SK-N-SH (cell line): ENCODE results near the gene SPACDR. TPM values are rescaled to one million over a fixed set of nuclear protein-coding genes. Genes with fewer than 3 reads are reported as not detected.

Experiments
- CTCF ChIA-PET: fragments of 300-600, 350-600 bp; formaldehyde crosslinking; extraction: SDS; loops from one replicate; lab custom pipeline; 2021; lab: Yijun Ruan, JAX
- POLR2A ChIA-PET: fragments of 350-600 bp; sonication (Branson Sonifier 250); formaldehyde crosslinking; extraction: SDS; loops from one replicate; lab custom pipeline; 2020; ENCODE audit warnings: antibody characterized with exemption, inconsistent platforms; lab: Yijun Ruan, JAX
- DNase-seq: peaks from one replicate; pipeline ENCODE4 v3.0.0; 2012
- H2AFZ ChIP-seq: fragments of 200-600 bp; sonication (generic); 2 replicates; pipeline ENCODE4 v1.8.1; 2016; ENCODE audit warnings: antibody characterized with exemption, mild to moderate bottlenecking, low read depth
- H3F3A ChIP-seq: fragments of 200-600 bp; sonication (generic); replicated peaks from 2 replicates; pipeline ENCODE3; 2016; ENCODE audit warnings: antibody characterized with exemption, mild to moderate bottlenecking; ENCODE audit not compliant: insufficient read depth
- H3K27ac ChIP-seq, 2 experiments: fragments of 200-500 bp in 1 of 2; fragments of 200-600 bp in 1 of 2; sonication (Bioruptor generic) in 1 of 2; sonication (generic), shearing (Covaris generic) in 1 of 2; 2 replicates each; pipeline versions ENCODE4 v1.5.1 to v1.6.1; 2014 to 2016; ENCODE audit warnings: low read depth in 2 of 2, inconsistent platforms in 1 of 2, low read length in 1 of 2, mild to moderate bottlenecking in 1 of 2, mixed read lengths in 1 of 2
- H3K27me3 ChIP-seq: fragments of 200-600 bp; sonication (generic), shearing (Covaris generic); 2 replicates; pipeline ENCODE4 v1.6.1; 2016; ENCODE audit warnings: mixed run types; ENCODE audit not compliant: insufficient read depth
- H3K36me3 ChIP-seq, 2 experiments: fragments of 200-500 bp in 1 of 2; fragments of 200-600 bp in 1 of 2; sonication (Bioruptor generic) in 1 of 2; sonication (generic) in 1 of 2; replicated peaks in 1 of 2; 2 replicates each; pipeline versions ENCODE3 to v1.5.1; 2014 to 2016; ENCODE audit warnings: low read length in 1 of 2, mild to moderate bottlenecking in 1 of 2; ENCODE audit not compliant: insufficient read depth in 2 of 2, control insufficient read depth in 1 of 2
- H3K4me1 ChIP-seq, 2 experiments: fragments of 200-500 bp in 1 of 2; fragments of 200-600 bp in 1 of 2; sonication (Bioruptor generic) in 1 of 2; sonication (generic), shearing (Covaris generic) in 1 of 2; 2 replicates each; pipeline versions ENCODE4 v1.5.1 to v1.6.1; 2014 to 2016; ENCODE audit warnings: low read depth in 1 of 2, low read length in 1 of 2, mixed run types in 1 of 2; ENCODE audit not compliant: insufficient read depth in 2 of 2, control insufficient read depth in 1 of 2
- H3K4me2 ChIP-seq: fragments of 200-600 bp; sonication (generic), shearing (Covaris generic); 2 replicates; pipeline ENCODE4 v1.6.1; 2017; ENCODE audit warnings: mixed run types
- H3K4me3 ChIP-seq, 2 experiments: fragments of 200-500 bp in 1 of 2; fragments of 200-600 bp in 1 of 2; sonication (Bioruptor generic) in 1 of 2; sonication (generic), shearing (Covaris generic) in 1 of 2; 2 replicates each; pipeline versions ENCODE4 v1.5.1 to v1.8.1; 2014 to 2016; ENCODE audit warnings: low read depth in 2 of 2, inconsistent platforms in 1 of 2, low read length in 1 of 2, mild to moderate bottlenecking in 1 of 2, mixed read lengths in 1 of 2, moderate library complexity in 1 of 2
- H3K79me2 ChIP-seq: fragments of 200-600 bp; sonication (generic); 2 replicates; pipeline ENCODE4 v1.8.1; 2017; ENCODE audit warnings: mild to moderate bottlenecking; ENCODE audit not compliant: insufficient read depth
- H3K9ac ChIP-seq: fragments of 200-600 bp; sonication (generic); 2 replicates; pipeline ENCODE4 v1.6.1; 2017; ENCODE audit warnings: mixed run types
- H3K9me2 ChIP-seq: fragments of 200-600 bp; sonication (generic); 2 replicates; pipeline ENCODE4 v1.6.1; 2017; ENCODE audit warnings: mixed run types
- H3K9me3 ChIP-seq: fragments of 200-600 bp; sonication (generic); 2 replicates; pipeline ENCODE4 v1.6.1; 2017; ENCODE audit warnings: mixed run types, mild to moderate bottlenecking, moderate library complexity
- H4K20me1 ChIP-seq: fragments of 200-600 bp; sonication (generic); 2 replicates; pipeline ENCODE4 v1.6.1; 2017; ENCODE audit warnings: mild to moderate bottlenecking, mixed run types; ENCODE audit not compliant: insufficient read depth
- EZH2phosphoT487 ChIP-seq: fragments of 200-600 bp; sonication (generic); IDR thresholded peaks from 2 replicates; pipeline ENCODE4 v1.6.1; 2017; ENCODE audit warnings: low read depth, mixed run types, mild to moderate bottlenecking, antibody characterized with exemption, moderate library complexity, borderline replicate concordance
- GABPA ChIP-seq: IDR thresholded peaks from 2 replicates; pipeline ENCODE4 v1.4.0; 2012; ENCODE audit warnings: low read depth, mild to moderate bottlenecking
- JUND ChIP-seq: IDR thresholded peaks from 2 replicates; pipeline ENCODE4 v1.4.0; 2012
- MAX ChIP-seq: IDR thresholded peaks from 2 replicates; pipeline ENCODE4 v1.4.0; 2012; ENCODE audit warnings: low read depth
- MEF2A ChIP-seq: IDR thresholded peaks from 2 replicates; pipeline ENCODE4 v1.4.0; 2012; ENCODE audit warnings: low read depth, borderline replicate concordance
- MXI1 ChIP-seq: IDR thresholded peaks from 2 replicates; pipeline ENCODE4 v1.6.1; 2012; ENCODE audit warnings: mild to moderate bottlenecking, low read depth, low read length, improper control_type of control experiment
- PBX3 ChIP-seq: IDR thresholded peaks from 2 replicates; pipeline ENCODE4; 2012
- RAD21 ChIP-seq: IDR thresholded peaks from 2 replicates; pipeline ENCODE4 v1.6.1; 2012; ENCODE audit warnings: mild to moderate bottlenecking, low read length
- REST ChIP-seq: IDR thresholded peaks from 2 replicates; pipeline ENCODE4 v1.6.1; 2012; ENCODE audit warnings: mild to moderate bottlenecking, low read depth, low read length, moderate library complexity
- SIN3A ChIP-seq: IDR thresholded peaks from 2 replicates; pipeline ENCODE4 v1.6.1; 2012; ENCODE audit warnings: low read depth, mild to moderate bottlenecking, low read length, moderate library complexity, borderline replicate concordance
- SMC3 ChIP-seq: IDR thresholded peaks from 2 replicates; pipeline ENCODE4 v1.6.1; 2012; ENCODE audit warnings: low read depth, low read length, improper control_type of control experiment
- TAF1 ChIP-seq: IDR thresholded peaks from 2 replicates; pipeline ENCODE4 v1.6.1; 2012; ENCODE audit warnings: low read depth, mild to moderate bottlenecking, low read length, moderate library complexity, borderline replicate concordance
- TCF12 ChIP-seq: IDR thresholded peaks from 2 replicates; pipeline ENCODE4 v1.4.0; 2012
- USF1 ChIP-seq: IDR thresholded peaks from 2 replicates; pipeline ENCODE4 v1.4.0; 2012; ENCODE audit warnings: low read depth, borderline replicate concordance
- USF2 ChIP-seq: fragments of 150-350 bp; IDR thresholded peaks from 2 replicates; pipeline ENCODE4 v1.6.1; 2017; ENCODE audit warnings: antibody characterized with exemption, low read length, low read depth, borderline replicate concordance
- WGBS: methylation state at CpG from one replicate; pipeline ENCODE4 v1.1.6; 2017; ENCODE audit warnings: low lambda C conversion rate; 5-methylcytosine and 5-hydroxymethylcytosine counted together
- polyA plus RNA-seq, 3 experiments: library from polyadenylated mRNA; depleted of rRNA; stranded (reverse); fragments of >200 nt; gene quantifications; 2 replicates each; pipeline ENCODE4 v1.2.3, GENCODE V29; 2012

The SPACDR gene
- polyA plus RNA-seq, 1 of the 3 experiments (the other 2 are of a cell fraction): 1.5 TPM

GRCh38 chr7:100434297-100435144 is 29.5 kb downstream of the SPACDR start:
- Histone ChIP-seq H3K27ac (peak overlapping the region; percentile 79 to 99; a peak in 3 of 4 replicates), H3K9ac (peak overlapping the region; percentile 91), H2AFZ (no peak overlapping the region), H3F3A (peaks cover 40% of the 10 kb centered on the region), H3K79me2 (peaks cover 63% of the 10 kb centered on the region), H3K4me2 (peak overlapping the region; percentile 100), H3K9me3 (no peaks in the 10 kb centered on the region), H3K36me3 (peaks cover 41 to 43% of the 10 kb centered on the region in 2 experiments), H3K4me3 (peak overlapping the region; percentile 79 to 93), H4K20me1 (peaks cover 13% of the 10 kb centered on the region), H3K4me1 (peaks cover 23 to 47% of the 10 kb centered on the region in 2 experiments; a peak in 3 of 4 replicates), H3K27me3 (no peaks in the 10 kb centered on the region), H3K9me2 (no peaks in the 10 kb centered on the region)
- POLR2A ChIA-PET: interaction anchor here (0.8 kb wide), 1 partner anchor 33 kb away, joined by 3 read pairs; no protein-coding TSS in a partner anchor
- no peak for TF ChIP-seq MAX
- no peak for TF ChIP-seq JUND
- TF ChIP-seq SMC3: no peak
- TF ChIP-seq PBX3: no peak
- TF ChIP-seq GABPA: no peak
- no peak for TF ChIP-seq USF1
- no peak for TF ChIP-seq REST
- no peak for TF ChIP-seq TAF1
- no peak for TF ChIP-seq TCF12
- TF ChIP-seq SIN3A: no peak
- TF ChIP-seq MEF2A: no peak
- no peak for TF ChIP-seq MXI1
- no peak for TF ChIP-seq EZH2phosphoT487
- TF ChIP-seq USF2: no peak
- no peak for TF ChIP-seq RAD21
- DNase-seq: no peak
- CTCF ChIA-PET: interaction anchor here (0.7 to 2.3 kb wide), 5 partner anchors 16 to 49 kb away, joined by 3 to 14 read pairs (median 4); partner anchors contain the start of gene NYAP1
- 88% methylated on average over 22 of the region's 22 CpGs for WGBS
